ENCODE data around the gene NGLY1.

- 0 out of 2 replicates have a peak, but pooled peaks have one; percentile 11 for TF ChIP-seq GATA2 (IDR thresholded peaks at IDR 0.05; ENCODE audit: low read depth, low read length)
- TF ChIP-seq GATA3 (IDR thresholded peaks at IDR 0.05; ENCODE audit: low read depth, low read length): no peak
Measured at GRCh38 chr3:25724948-25725645, 58.1 kb downstream of the NGLY1 start.
